Right renal cortex interstitium (tissue), 3 donors: ENCODE data around the gene MMP17. TPM values are rescaled to one million over a fixed set of nuclear protein-coding genes. Genes with fewer than 3 reads are reported as not detected.
"Not testable (repeated sequence)": the region's sequence is repeated elsewhere in the genome, so short reads cannot be mapped to it uniquely, and the experiment has no call there.

Experiments
- DNase-seq, 3 donors: peaks; one replicate each; pipeline ENCODE4 v3.0.0-alpha.2; 2013; ENCODE audit warnings: low read depth in 3 of 3, low spot score in 2 of 3
- polyA plus RNA-seq, 3 donors: library from polyadenylated mRNA; unstranded; fragments of 120-200 nt; gene quantifications; one replicate each; pipeline ENCODE4 v1.2.1, GENCODE V29; 2013; ENCODE audit not compliant: insufficient read length in 3 of 3

Gene MMP17
- polyA plus RNA-seq, 3 donors, result 0.53 to 0.75 (median 0.72) TPM

DNA sequence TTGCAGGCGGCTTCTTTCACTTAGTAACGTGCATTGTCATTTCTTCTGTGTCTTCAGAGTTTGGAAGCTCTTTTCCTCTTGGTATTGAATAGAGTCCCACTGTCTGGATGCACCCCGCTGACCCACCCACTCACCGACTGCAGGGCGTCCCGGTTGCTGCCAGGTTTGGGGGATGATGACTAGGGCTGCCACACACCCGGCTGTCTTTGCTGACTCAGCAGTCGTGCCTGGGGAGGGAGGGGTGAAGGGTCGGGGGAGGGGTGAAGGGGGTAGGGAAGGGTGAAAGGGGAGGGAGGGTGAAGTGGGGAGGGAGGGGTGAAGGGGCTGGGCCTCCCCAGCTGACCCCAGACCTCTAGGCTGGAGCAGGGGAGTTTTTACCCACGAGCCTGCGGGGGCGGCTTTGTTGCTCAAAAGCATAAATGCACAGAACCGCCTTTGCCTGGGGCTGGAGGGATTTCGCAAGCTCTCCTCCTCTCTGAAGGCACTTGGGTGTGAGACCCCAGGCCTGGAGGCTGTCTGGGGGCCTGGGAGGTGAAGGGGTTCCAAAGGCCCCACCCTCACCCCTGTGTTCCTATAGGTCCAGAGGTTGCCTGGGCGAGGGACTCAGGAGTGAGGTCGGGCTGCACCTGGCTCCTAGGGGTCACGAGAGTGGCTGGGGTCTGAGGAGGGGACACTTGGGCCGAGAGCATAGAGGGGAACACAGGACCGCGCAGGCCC, 35.0 kb downstream of the MMP17 start:
- no peak for DNase-seq

- no peak for DNase-seq
Observed at GRCh38 chr12:131863711-131864396, 35.7 kb downstream of the MMP17 start.

DNA sequence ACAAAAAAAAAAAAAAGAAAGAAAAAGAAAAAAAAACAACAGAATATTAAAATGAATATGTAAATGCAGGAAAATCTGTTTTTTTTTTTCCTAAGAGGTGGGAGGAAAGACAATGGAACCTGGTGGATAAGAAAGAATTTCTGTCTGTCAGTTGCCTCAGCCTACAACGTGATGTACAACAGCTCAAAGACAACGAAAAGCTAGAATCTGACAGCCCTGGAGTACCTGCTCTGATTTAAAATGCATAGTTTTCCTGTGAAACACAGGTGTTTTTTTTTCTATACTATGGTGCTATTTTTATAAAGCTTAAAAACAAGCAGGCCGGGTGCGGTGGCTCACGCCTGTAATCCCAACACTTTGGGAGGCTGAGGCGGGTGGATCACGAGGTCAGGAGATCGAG, 36.3 kb downstream of the MMP17 start:
- no peak for DNase-seq

GRCh38 chr12:131865180-131865875, 37.1 kb downstream of the MMP17 start:
- DNase-seq, result no peak

GRCh38 chr12:131867471-131867870, 39.3 kb downstream of the MMP17 start:
- no peak for DNase-seq

DNA sequence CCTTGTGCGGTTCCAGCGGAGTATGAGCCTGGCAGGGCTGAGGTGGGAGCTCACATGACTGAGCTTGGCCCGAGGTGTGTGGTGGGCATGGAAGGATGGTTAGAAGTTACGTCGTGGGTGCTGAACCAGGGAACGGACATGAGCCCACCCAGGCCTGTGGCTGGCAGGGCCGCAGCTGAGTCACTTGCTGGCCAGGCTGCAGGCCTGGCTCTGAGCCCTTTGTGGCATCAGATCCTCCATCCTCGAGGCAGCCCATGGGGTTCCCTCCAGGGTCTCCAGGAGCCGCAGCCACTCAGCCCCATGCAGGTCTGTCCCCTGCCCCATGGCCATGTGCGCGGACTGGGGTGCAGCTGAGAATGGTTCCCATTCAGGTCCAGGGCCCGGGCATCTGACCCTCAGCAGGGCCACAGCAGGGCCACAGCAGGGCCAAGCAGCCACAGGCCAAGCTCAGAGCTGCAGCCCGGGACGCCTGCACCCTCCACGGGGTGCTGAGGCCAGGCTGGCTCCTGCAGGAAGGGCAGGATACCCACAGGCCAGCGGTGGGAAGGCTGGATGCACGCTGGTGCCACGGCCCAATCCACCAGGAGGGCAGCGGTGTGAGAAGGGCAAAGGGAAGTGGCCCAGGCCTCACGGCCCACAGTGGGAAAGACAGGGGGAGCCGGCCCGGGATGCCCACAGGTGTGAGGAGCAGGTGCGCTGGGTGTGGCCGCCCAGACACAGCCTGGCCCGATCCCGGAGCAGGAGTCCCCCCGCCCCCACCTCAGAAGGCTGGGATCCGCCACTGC, 39.9 kb downstream of the MMP17 start:
- DNase-seq, result no peak

- DNase-seq, result no peak
Observed at GRCh38 chr12:131869871-131870418, 41.8 kb downstream of the MMP17 start.

GRCh38 chr12:131871677-131872076, 43.5 kb downstream of the MMP17 start:
- DNase-seq, result no peak

DNA sequence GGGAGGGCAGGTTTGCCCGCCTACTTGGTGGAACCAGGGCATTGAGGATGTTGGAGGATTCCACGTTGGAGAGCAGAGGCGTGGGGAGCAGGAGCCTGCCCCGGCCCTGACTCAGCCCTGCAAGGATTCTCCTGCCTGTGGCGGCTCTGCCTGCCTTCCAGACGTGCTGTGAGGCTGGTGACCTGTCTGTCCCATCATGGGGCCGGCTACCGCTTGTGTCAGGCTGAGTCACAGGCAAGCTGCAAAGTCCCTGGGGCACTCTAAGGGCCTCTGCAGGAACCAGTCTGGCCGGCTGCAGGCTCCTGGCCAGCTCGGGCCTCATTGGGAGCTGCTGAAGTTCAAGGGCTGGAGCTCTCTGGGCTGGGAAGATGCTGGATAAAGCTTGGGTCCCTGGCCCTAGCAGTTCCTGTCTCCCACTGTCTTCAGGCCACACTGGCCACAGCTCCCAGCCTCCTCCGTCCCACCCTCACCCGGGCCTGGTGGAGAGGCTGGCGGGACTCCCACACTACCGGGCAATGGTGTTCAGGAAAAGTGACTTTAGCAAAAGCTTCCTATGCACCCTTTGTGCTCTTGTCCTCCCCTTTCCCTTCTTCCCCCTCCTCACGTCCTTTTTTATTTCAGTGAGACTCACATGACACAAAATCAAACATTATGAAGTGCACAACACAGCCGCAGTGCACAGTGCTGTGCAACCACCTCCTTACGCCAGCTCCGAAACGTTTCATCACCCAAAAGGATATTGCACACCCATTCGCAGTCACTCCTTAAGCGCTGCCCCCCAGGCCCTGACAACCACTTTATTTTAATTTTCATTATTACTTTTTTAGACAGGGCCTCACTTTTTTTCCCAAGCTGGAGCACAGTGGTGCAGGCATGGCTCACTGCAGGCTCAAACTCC, 44.2 kb downstream of the MMP17 start:
- DNase-seq, result no peak

- DNase-seq, result no peak
Observed at GRCh38 chr12:131873293-131873692, 45.1 kb downstream of the MMP17 start.

GRCh38 chr12:131874972-131875371, 46.8 kb downstream of the MMP17 start:
- DNase-seq, result not testable (repeated sequence)

DNA sequence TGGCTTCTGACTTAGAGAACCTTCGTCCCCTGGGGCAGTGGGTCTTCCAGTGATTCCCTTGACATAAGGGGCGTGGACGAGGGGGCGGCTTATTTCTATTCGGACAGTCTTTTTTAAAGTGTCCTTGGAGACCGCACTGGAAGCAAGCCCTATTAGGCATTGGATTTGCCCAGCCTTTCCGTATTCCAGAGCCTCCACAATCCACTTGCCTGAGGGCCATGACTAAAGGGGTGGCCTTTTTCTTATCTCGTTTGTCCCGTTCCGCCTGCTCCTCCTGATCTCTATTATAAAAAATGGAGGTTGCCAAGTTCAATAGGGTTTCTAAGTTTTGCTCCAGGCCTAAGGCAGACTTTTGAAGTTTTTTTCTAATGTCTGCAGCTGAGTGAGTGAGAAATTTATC, 49.0 kb downstream of the MMP17 start:
- not testable (repeated sequence) for DNase-seq

- not testable (repeated sequence) for DNase-seq
Observed at GRCh38 chr12:131878436-131878835, 50.2 kb downstream of the MMP17 start.

GRCh38 chr12:131882804-131883520, 54.8 kb downstream of the MMP17 start:
- DNase-seq, result no peak

DNA sequence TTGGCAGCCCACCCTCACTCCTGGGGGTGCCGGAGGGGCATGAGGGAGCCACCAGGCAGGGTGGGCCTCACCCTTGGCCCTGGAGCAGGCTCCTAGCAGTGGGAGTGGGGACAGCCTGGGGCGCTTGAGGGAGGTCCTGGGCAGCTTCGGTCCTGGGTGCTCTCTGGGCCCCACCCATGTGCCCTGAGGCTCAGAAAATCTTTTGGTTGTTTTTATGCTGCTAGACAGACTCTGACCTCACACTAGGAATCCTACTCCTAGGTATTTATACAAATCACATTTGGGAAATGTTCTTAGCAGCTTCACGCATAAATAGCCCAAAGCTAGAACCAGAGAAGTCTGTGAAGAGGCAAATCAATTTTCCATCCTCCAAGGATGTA, 55.3 kb downstream of the MMP17 start:
- no peak for DNase-seq

DNA sequence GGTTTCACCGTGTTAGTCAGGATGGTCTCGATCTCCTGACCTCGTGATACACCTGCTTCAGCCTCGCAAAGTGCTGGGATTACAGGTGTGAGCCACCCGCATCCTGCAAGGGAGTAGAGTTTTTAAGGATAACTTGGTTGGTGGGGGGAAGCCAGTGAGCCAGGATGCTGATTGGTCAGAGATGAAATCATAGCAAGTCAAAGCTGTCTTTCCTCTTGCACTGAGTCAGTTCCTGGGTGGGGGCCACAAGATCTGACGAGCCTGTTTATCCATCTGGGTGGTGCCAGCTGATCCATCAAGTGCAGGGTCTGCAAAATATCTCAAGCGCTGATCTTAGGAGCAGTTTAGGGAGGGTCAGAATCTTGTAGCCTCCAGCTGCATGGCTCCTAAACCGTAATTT, 56.9 kb downstream of the MMP17 start:
- not testable (repeated sequence) for DNase-seq

DNA sequence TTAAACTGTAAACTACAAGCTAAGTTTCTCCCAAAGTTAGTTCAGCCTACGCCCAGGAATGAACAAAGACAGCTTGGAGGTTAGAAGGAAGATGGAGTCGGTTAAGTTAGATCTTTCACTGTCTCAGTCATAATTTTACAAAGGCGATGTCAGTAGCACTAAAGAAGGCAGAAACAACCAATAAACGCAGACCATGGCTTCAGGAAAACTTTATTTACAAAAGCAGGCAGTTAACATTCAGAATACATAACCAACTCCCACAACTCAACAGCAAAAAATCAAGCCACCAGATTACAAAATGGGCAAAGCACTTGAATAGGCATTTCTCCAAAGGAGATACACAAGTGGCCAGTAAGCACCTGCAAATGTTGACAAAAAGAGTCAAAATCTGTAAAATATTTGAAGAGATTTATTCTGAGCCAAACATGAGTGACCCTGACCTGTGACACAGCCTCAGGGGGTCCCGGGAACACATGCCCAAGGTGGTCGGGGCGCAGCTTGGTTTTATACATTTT, 57.4 kb downstream of the MMP17 start:
- no peak for DNase-seq

DNA sequence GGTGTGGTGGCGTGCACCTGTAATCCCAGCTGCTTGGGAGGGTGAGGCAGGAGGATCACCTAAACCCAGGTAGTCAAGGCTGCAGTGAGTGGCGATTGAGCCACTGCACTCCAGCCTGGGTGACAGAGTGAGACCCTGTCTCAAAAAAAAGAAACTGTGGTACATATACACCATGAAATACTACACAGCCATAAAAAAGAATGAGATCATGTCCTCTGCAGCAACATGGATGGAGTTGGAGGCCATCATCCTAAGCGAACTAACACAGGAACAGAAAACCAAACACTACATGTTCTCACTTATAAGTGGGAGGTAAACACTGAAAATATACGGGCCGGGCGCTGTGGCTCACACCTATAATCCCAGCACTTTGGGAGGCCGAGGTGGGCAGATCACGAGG, 63.5 kb downstream of the MMP17 start:
- not testable (repeated sequence) for DNase-seq
